ENCODE measurements around the gene RIMBP2.

The RIMBP2 gene

GRCh38 chr12:130485291-130486145, 230.6 kb downstream of the RIMBP2 start:
- DNase-seq (ENCODE audit: low read depth in 2 of 2): no peak

- no peak for DNase-seq (ENCODE audit: low read depth in 2 of 2)
Observed at GRCh38 chr12:130484221-130484620, 231.9 kb downstream of the RIMBP2 start.

- DNase-seq (ENCODE audit: low read depth in 2 of 2): no peak
Observed at GRCh38 chr12:130483616-130484180, 232.4 kb downstream of the RIMBP2 start.

GRCh38 chr12:130482448-130482847, 233.7 kb downstream of the RIMBP2 start:
- DNase-seq (ENCODE audit: low read depth in 2 of 2): no peak

GRCh38 chr12:130481392-130481879, 234.7 kb downstream of the RIMBP2 start:
- DNase-seq (ENCODE audit: low read depth in 2 of 2): no peak

- no peak for DNase-seq (ENCODE audit: low read depth in 2 of 2)
Observed at GRCh38 chr12:130480887-130481286, 235.2 kb downstream of the RIMBP2 start.

GRCh38 chr12:130480231-130480630, 235.9 kb downstream of the RIMBP2 start:
- no peak for DNase-seq (ENCODE audit: low read depth in 2 of 2)

GRCh38 chr12:130479401-130480125, 236.5 kb downstream of the RIMBP2 start:
- DNase-seq (ENCODE audit: low read depth in 2 of 2): no peak

- DNase-seq (ENCODE audit: low read depth in 2 of 2): no peak
Observed at GRCh38 chr12:130478786-130479185, 237.3 kb downstream of the RIMBP2 start.

- DNase-seq (ENCODE audit: low read depth in 2 of 2): no peak
Observed at GRCh38 chr12:130477701-130478100, 238.4 kb downstream of the RIMBP2 start.

- DNase-seq (ENCODE audit: low read depth in 2 of 2): no peak
Observed at GRCh38 chr12:130477266-130477665, 238.8 kb downstream of the RIMBP2 start.

GRCh38 chr12:130476451-130477135, 239.5 kb downstream of the RIMBP2 start:
- no peak for DNase-seq (ENCODE audit: low read depth in 2 of 2)

- DNase-seq (ENCODE audit: low read depth in 2 of 2): no peak
Observed at GRCh38 chr12:130474599-130475269, 241.4 kb downstream of the RIMBP2 start.

- DNase-seq (ENCODE audit: low read depth in 2 of 2): no peak
Observed at GRCh38 chr12:130473266-130473665, 242.8 kb downstream of the RIMBP2 start.

- no peak for DNase-seq (ENCODE audit: low read depth in 2 of 2)
Observed at GRCh38 chr12:130470969-130471368, 245.1 kb downstream of the RIMBP2 start.

GRCh38 chr12:130469552-130469951, 246.5 kb downstream of the RIMBP2 start:
- DNase-seq (ENCODE audit: low read depth in 2 of 2): no peak

- no peak for DNase-seq (ENCODE audit: low read depth in 2 of 2)
Observed at GRCh38 chr12:130468700-130469245, 247.3 kb downstream of the RIMBP2 start.

GRCh38 chr12:130468186-130468585, 247.9 kb downstream of the RIMBP2 start:
- no peak for DNase-seq (ENCODE audit: low read depth in 2 of 2)

GRCh38 chr12:130465626-130466025, 250.5 kb downstream of the RIMBP2 start:
- no peak for DNase-seq (ENCODE audit: low read depth in 2 of 2)

GRCh38 chr12:130465046-130465445, 251.1 kb downstream of the RIMBP2 start:
- DNase-seq (ENCODE audit: low read depth in 2 of 2): no peak
